H9 (cell line): Measurements from ENCODE around the gene BLOC1S5. TPM values are rescaled to one million over a fixed set of nuclear protein-coding genes. Genes with fewer than 3 reads are reported as not detected.

Source experiments
- DNase-seq: peaks from one replicate; pipeline ENCODE4 v3.0.0-alpha.2; 2017
- H2AFZ ChIP-seq: one replicate; pipeline ENCODE4 v1.6.1; 2013; ENCODE audit warnings: mild to moderate bottlenecking, low read length, control low read depth, moderate library complexity
- H2AK5ac ChIP-seq: 2 replicates; pipeline ENCODE4 v1.6.1; 2013; ENCODE audit warnings: low read length, control low read depth, mixed read lengths; ENCODE audit not compliant: insufficient read length
- H2BK120ac ChIP-seq: one replicate; pipeline ENCODE4 v1.6.1; 2013; ENCODE audit warnings: low read depth, mild to moderate bottlenecking, low read length, control low read depth, inconsistent platforms; ENCODE audit not compliant: poor library complexity, severe bottlenecking
- H2BK12ac ChIP-seq: 2 replicates; pipeline ENCODE4 v1.6.1; 2013; ENCODE audit warnings: low read length, control low read depth, mixed read lengths, low read depth; ENCODE audit not compliant: insufficient read length
- H2BK15ac ChIP-seq: 2 replicates; pipeline ENCODE4 v1.6.1; 2013; ENCODE audit warnings: low read depth, low read length, control low read depth
- H2BK20ac ChIP-seq: one replicate; pipeline ENCODE4 v1.6.1; 2013; ENCODE audit warnings: low read depth, mild to moderate bottlenecking, low read length, control low read depth, inconsistent platforms; ENCODE audit not compliant: poor library complexity, severe bottlenecking
- H2BK5ac ChIP-seq: 2 replicates; pipeline ENCODE4 v1.6.1; 2013; ENCODE audit warnings: low read length, control low read depth, mixed read lengths; ENCODE audit not compliant: insufficient read length
- H3K14ac ChIP-seq: 2 replicates; pipeline ENCODE4 v1.6.1; 2013; ENCODE audit warnings: low read length, control low read depth; ENCODE audit not compliant: insufficient read depth
- H3K18ac ChIP-seq: 2 replicates; pipeline ENCODE4 v1.6.1; 2013; ENCODE audit warnings: low read depth, mild to moderate bottlenecking, mixed read lengths, low read length, control low read depth; ENCODE audit not compliant: insufficient read length
- H3K23ac ChIP-seq: 2 replicates; pipeline ENCODE4 v1.6.1; 2013; ENCODE audit warnings: low read length, control low read depth, mixed read lengths, low read depth; ENCODE audit not compliant: insufficient read length
- H3K23me2 ChIP-seq: 2 replicates; pipeline ENCODE4 v1.6.1; 2013; ENCODE audit warnings: low read depth, mild to moderate bottlenecking, mixed read lengths, low read length, control low read depth; ENCODE audit not compliant: insufficient read length, poor library complexity, severe bottlenecking
- H3K27ac ChIP-seq: 2 replicates; pipeline ENCODE4 v1.5.1; 2013; ENCODE audit warnings: low read length, control low read depth, mixed read lengths, low read depth; ENCODE audit not compliant: insufficient read length
- H3K27me3 ChIP-seq: 2 replicates; pipeline ENCODE4 v1.6.1; 2013; ENCODE audit warnings: low read length, control low read depth, inconsistent platforms; ENCODE audit not compliant: insufficient read depth
- H3K4ac ChIP-seq: 2 replicates; pipeline ENCODE4 v1.6.1; 2013; ENCODE audit warnings: low read depth, mild to moderate bottlenecking, control low read depth, inconsistent platforms, low read length, moderate library complexity
- H3K4me1 ChIP-seq: 2 replicates; pipeline ENCODE4 v1.6.1; 2013; ENCODE audit warnings: low read length, control low read depth, inconsistent platforms; ENCODE audit not compliant: insufficient read depth
- H3K4me2 ChIP-seq: 2 replicates; pipeline ENCODE4 v1.6.1; 2013; ENCODE audit warnings: low read length, control low read depth, mixed read lengths; ENCODE audit not compliant: insufficient read length, insufficient read depth
- H3K56ac ChIP-seq: 2 replicates; pipeline ENCODE4 v1.6.1; 2013; ENCODE audit warnings: low read depth, mild to moderate bottlenecking, mixed read lengths, low read length, control low read depth; ENCODE audit not compliant: insufficient read length
- H3K79me1 ChIP-seq: 2 replicates; pipeline ENCODE4 v1.6.1; 2013; ENCODE audit warnings: low read depth, mild to moderate bottlenecking, moderate library complexity, low read length, control low read depth, inconsistent platforms; ENCODE audit not compliant: insufficient read depth, poor library complexity, severe bottlenecking
- H3K79me2 ChIP-seq: 2 replicates; pipeline ENCODE4 v1.6.1; 2013; ENCODE audit warnings: low read length, control low read depth, inconsistent platforms; ENCODE audit not compliant: insufficient read depth
- H3K9ac ChIP-seq: 2 replicates; pipeline ENCODE4 v1.6.1; 2013; ENCODE audit warnings: low read length, control low read depth, mixed read lengths; ENCODE audit not compliant: insufficient read length; ENCODE audit errors: extremely low read depth
- H3K9me3 ChIP-seq: one replicate; pipeline ENCODE4 v1.6.1; 2013; ENCODE audit warnings: low read depth, low read length, inconsistent platforms; ENCODE audit not compliant: control insufficient read depth
- H3T11ph ChIP-seq: one replicate; pipeline ENCODE4 v1.6.1; 2013; ENCODE audit warnings: mild to moderate bottlenecking, low read length, control low read depth, inconsistent platforms
- H4K20me1 ChIP-seq: one replicate; pipeline ENCODE4 v1.6.1; 2013; ENCODE audit not compliant: control insufficient read depth, insufficient read length, insufficient read depth
- H4K5ac ChIP-seq: 2 replicates; pipeline ENCODE4 v1.6.1; 2013; ENCODE audit warnings: low read depth, mild to moderate bottlenecking, mixed read lengths, low read length, control low read depth; ENCODE audit not compliant: insufficient read length
- H4K8ac ChIP-seq: replicated peaks from 2 replicates; pipeline ENCODE4 v1.6.1; 2013; ENCODE audit warnings: low read length, control low read depth, mixed read lengths, low read depth; ENCODE audit not compliant: insufficient read length
- H4K91ac ChIP-seq: 2 replicates; pipeline ENCODE4 v1.6.1; 2013; ENCODE audit warnings: low read depth, mild to moderate bottlenecking, moderate library complexity, mixed read lengths, low read length, control low read depth; ENCODE audit not compliant: insufficient read length
- H3K27ac Mint-ChIP-seq, 3 experiments: 2 replicates in 2 of 3; 3 replicates in 1 of 3; pipeline ENCODE4 v1.8.0; 2020 to 2021; ENCODE audit warnings: mixed read lengths in 3 of 3, mild to moderate bottlenecking in 1 of 3, moderate library complexity in 1 of 3
- H3K27me3 Mint-ChIP-seq: 2 replicates; pipeline ENCODE4 v1.8.0; 2021; ENCODE audit warnings: low read depth, mild to moderate bottlenecking, moderate library complexity, mixed read lengths
- H3K36me3 Mint-ChIP-seq, 3 experiments: 2 replicates in 2 of 3; 3 replicates in 1 of 3; pipeline ENCODE4 v1.8.0; 2020 to 2021; ENCODE audit warnings: low read depth in 3 of 3, mixed read lengths in 3 of 3; ENCODE audit not compliant: insufficient read depth in 1 of 3
- H3K4me1 Mint-ChIP-seq, 2 experiments: 2 replicates each; pipeline ENCODE4 v1.8.0; 2020; ENCODE audit warnings: mixed read lengths in 2 of 2
- H3K4me3 Mint-ChIP-seq, 2 experiments: 2 replicates in 1 of 2; 3 replicates in 1 of 2; pipeline ENCODE4 v1.8.0; 2020 to 2021; ENCODE audit warnings: mild to moderate bottlenecking in 2 of 2, mixed read lengths in 2 of 2, moderate library complexity in 1 of 2
- H3K9me3 Mint-ChIP-seq, 2 experiments: 2 replicates in 1 of 2; 3 replicates in 1 of 2; pipeline ENCODE4 v1.8.0; 2020; ENCODE audit warnings: mild to moderate bottlenecking in 2 of 2, mixed read lengths in 2 of 2, moderate library complexity in 1 of 2
- CTCF ChIP-seq: fragments of 200-600 bp; sonication (generic); conservative IDR thresholded peaks from 3 replicates; pipeline ENCODE4 v1.8.0; 2021; ENCODE audit warnings: antibody characterized with exemption, mild to moderate bottlenecking
- whole genome bisulfite sequencing: extraction: QIAGEN DNeasy Blood & Tissue Kit; methylation state at CpG from one replicate; pipeline ENCODE4 v1.1.7; 2013; ENCODE audit warnings: missing lambda C conversion rate, low lambda C conversion rate, mixed read lengths; ENCODE audit not compliant: insufficient read length; ENCODE audit errors: extremely low coverage; 5-methylcytosine and 5-hydroxymethylcytosine counted together
- total RNA-seq: library from RNA; stranded (reverse); gene quantifications from 2 replicates; pipeline ENCODE4 v1.2.1, GENCODE V29; 2021

Gene BLOC1S5
- total RNA-seq, 1 experiment from 2014 or later, result 15.6 TPM

GRCh38 chr6:8065519-8065911 lies 1.3 kb upstream of the BLOC1S5 start:
- no peak overlapping the region for H3K23ac ChIP-seq
- H3K79me1 ChIP-seq, result no peaks in the 10 kb centered on the region
- H4K20me1 ChIP-seq, result no peaks in the 10 kb centered on the region
- H4K91ac ChIP-seq, result no peak overlapping the region
- WGBS, result no CpG with 5 or more reads among the region's 4 CpGs
- Mint-ChIP-seq H3K4me1 (peaks cover 18 to 19% of the 10 kb centered on the region in 2 experiments), H3K9me3 (no peaks in the 10 kb centered on the region), H3K27me3 (peaks cover under 1% of the 10 kb centered on the region; the same call in 1 of the 2 replicates), H3K4me3 (no peak overlapping the region), H3K27ac (0 out of 7 replicates have a peak overlapping the region, but pooled peaks of 1 of the 3 experiments have one; percentile 13), H3K36me3 (peaks cover 0 to 13% (median 9%) of the 10 kb centered on the region in 3 experiments; a peak in 4 of 7 replicates)
- no peak overlapping the region for H2AFZ ChIP-seq
- peak overlapping the region; percentile 75 for H4K8ac ChIP-seq
- no peak overlapping the region for H3K18ac ChIP-seq
- no peaks in the 10 kb centered on the region for H3K23me2 ChIP-seq
- H3K56ac ChIP-seq, result no peak overlapping the region
- no peaks in the 10 kb centered on the region for H3K79me2 ChIP-seq
- TF ChIP-seq CTCF, result no peak
- H2AK5ac ChIP-seq, result no peak overlapping the region
- H3K27ac ChIP-seq, result no peak overlapping the region
- no peaks in the 10 kb centered on the region for H3K4me1 ChIP-seq
- H4K5ac ChIP-seq, result no peak overlapping the region
- H2BK5ac ChIP-seq, result no peak overlapping the region
- H2BK120ac ChIP-seq, result no peak overlapping the region
- no peak overlapping the region for H2BK20ac ChIP-seq
- no peaks in the 10 kb centered on the region for H3K9me3 ChIP-seq
- no peaks in the 10 kb centered on the region for H3K27me3 ChIP-seq
- no peak overlapping the region for H3T11ph ChIP-seq
- no peak overlapping the region for H2BK12ac ChIP-seq
- no peak overlapping the region for H3K4ac ChIP-seq
- no peak overlapping the region for H3K4me2 ChIP-seq
- no peak overlapping the region for H3K14ac ChIP-seq
- no peak overlapping the region for H3K9ac ChIP-seq
- H2BK15ac ChIP-seq, result no peak overlapping the region
- DNase-seq, result no peak
